ENCODE measurements around the gene SPDYE1.
"Not testable (repeated sequence)": the region's sequence is repeated elsewhere in the genome, so short reads cannot be mapped to it uniquely, and the experiment has no call there.

- not testable (repeated sequence) for TF ChIP-seq CTCF (IDR thresholded peaks at IDR 0.05; ENCODE audit: insufficient read depth, low read depth, low read length); EZH2 (IDR thresholded peaks at IDR 0.05; ENCODE audit: insufficient read depth, low read length)
These were observed at the start of gene SPDYE1 for GRCh38 chr7:43997532-43997931.
